Natural killer cell (primary cell): ENCODE data around the gene KIF6. TPM values are rescaled to one million over a fixed set of nuclear protein-coding genes. Genes with fewer than 3 reads are reported as not detected.

Source experiments
- ATAC-seq, 3 donors: fragments of 150-1000 bp in 2 of 3; fragments of 200-7000 bp in 1 of 3; cut with Tn5 transposase; 1 replicate in 1 of 3; 2 replicates in 2 of 3; pipeline ENCODE4 v1.10.0; 2021; ENCODE audit warnings: mild to moderate bottlenecking in 2 of 3, moderate library complexity in 2 of 3
- DNase-seq, 2 donors: peaks; one replicate each; pipeline versions ENCODE4 v3.0.0 to v3.0.0-alpha.2; 2013 to 2021; ENCODE audit warnings: mixed read lengths in 1 of 2
- H3K27ac ChIP-seq: one replicate; pipeline ENCODE4 v1.5.1; 2013; ENCODE audit warnings: mild to moderate bottlenecking, low read length
- H3K27me3 ChIP-seq: one replicate; pipeline ENCODE4 v1.6.1; 2013; ENCODE audit warnings: low read length; ENCODE audit not compliant: control insufficient read depth, insufficient read depth
- H3K36me3 ChIP-seq: one replicate; pipeline ENCODE4 v1.6.1; 2013; ENCODE audit warnings: low read length; ENCODE audit not compliant: control insufficient read depth, insufficient read depth
- H3K4me1 ChIP-seq: one replicate; pipeline ENCODE4 v1.6.1; 2013; ENCODE audit warnings: low read length; ENCODE audit not compliant: control insufficient read depth, insufficient read depth
- H3K4me3 ChIP-seq: one replicate; pipeline ENCODE4 v1.5.1; 2013; ENCODE audit warnings: low read length
- H3K9me3 ChIP-seq: one replicate; pipeline ENCODE4 v1.6.1; 2013; ENCODE audit warnings: low read length; ENCODE audit not compliant: control insufficient read depth, insufficient read depth
- H3K27ac Mint-ChIP-seq, 2 donors: one replicate each; pipeline ENCODE4 v1.8.0; 2022; ENCODE audit warnings: mild to moderate bottlenecking in 2 of 2, mixed read lengths in 2 of 2, moderate library complexity in 1 of 2
- H3K27me3 Mint-ChIP-seq, 2 donors: one replicate each; pipeline ENCODE4 v1.8.0; 2022; ENCODE audit warnings: low read depth in 2 of 2, mixed read lengths in 2 of 2
- H3K36me3 Mint-ChIP-seq: one replicate; pipeline ENCODE4 v1.8.0; 2022; ENCODE audit warnings: mixed read lengths
- H3K4me1 Mint-ChIP-seq, 2 donors: one replicate each; pipeline ENCODE4 v1.8.0; 2022; ENCODE audit warnings: mixed read lengths in 2 of 2
- H3K4me3 Mint-ChIP-seq: one replicate; pipeline ENCODE4 v1.8.0; 2022; ENCODE audit warnings: mild to moderate bottlenecking, moderate library complexity, mixed read lengths
- H3K9me3 Mint-ChIP-seq, 2 donors: one replicate each; pipeline ENCODE4 v1.8.0; 2022; ENCODE audit warnings: mixed read lengths in 2 of 2
- CTCF ChIP-seq: fragments of 200-600 bp; IDR thresholded peaks from one replicate; pipeline ENCODE4 v1.8.0; 2022; ENCODE audit warnings: antibody characterized with exemption
- WGBS: methylation state at CpG from one replicate; pipeline ENCODE4 v1.1.7; 2013; ENCODE audit warnings: missing lambda C conversion rate; ENCODE audit not compliant: insufficient coverage; 5-methylcytosine and 5-hydroxymethylcytosine counted together
- intact Hi-C: fragments of 100-400 bp; cut with micrococcal nuclease; formaldehyde crosslinking; loops from one replicate; pipeline ENCODE4 v1.14.2; 2022
- total RNA-seq, 4 donors: library from RNA; stranded (reverse); fragments of 120-200 nt in 1 of 4; gene quantifications; one replicate each; pipeline versions ENCODE4 v1.2.3 to v1.2.4, GENCODE V29; 2013 to 2022

Gene KIF6
- total RNA-seq, 3 donors from 2014 or later (not counting 1 experiment from before 2014, with no cell fraction given) = not detected

GRCh38 chr6:39608652-39609345 is 116.4 kb downstream of the KIF6 start:
- no peaks in the 10 kb centered on the region for H3K36me3 ChIP-seq
- H3K27me3 Mint-ChIP-seq = peaks cover 6 to 16% of the 10 kb centered on the region in 2 donors
- H3K27ac ChIP-seq = no peak overlapping the region
- H3K9me3 ChIP-seq = no peaks in the 10 kb centered on the region
- H3K4me3 ChIP-seq = no peak overlapping the region
- H3K9me3 Mint-ChIP-seq = no peaks in the 10 kb centered on the region
- 69% methylated on average over 7 of the region's 7 CpGs for WGBS
- H3K27me3 ChIP-seq = peaks cover 2% of the 10 kb centered on the region
- no peak overlapping the region for H3K27ac Mint-ChIP-seq
- TF ChIP-seq CTCF = no peak
- no peak overlapping the region for H3K4me3 Mint-ChIP-seq
- no peaks in the 10 kb centered on the region for H3K4me1 Mint-ChIP-seq
- H3K36me3 Mint-ChIP-seq = no peaks in the 10 kb centered on the region
- intact Hi-C loops = no loop called here
- no peaks in the 10 kb centered on the region for H3K4me1 ChIP-seq
- DNase-seq = no peak
- no peak for ATAC-seq

GRCh38 chr6:39602601-39603519 is 122.3 kb downstream of the KIF6 start:
- Mint-ChIP-seq H3K4me1 (no peaks in the 10 kb centered on the region), H3K27me3 (peaks cover 17 to 33% of the 10 kb centered on the region in 2 donors), H3K27ac (no peak overlapping the region), H3K36me3 (no peaks in the 10 kb centered on the region), H3K4me3 (no peak overlapping the region), H3K9me3 (no peaks in the 10 kb centered on the region)
- no peaks in the 10 kb centered on the region for H3K9me3 ChIP-seq
- WGBS = 91% methylated on average over 4 of the region's 4 CpGs
- H3K27ac ChIP-seq = no peak overlapping the region
- no peaks in the 10 kb centered on the region for H3K27me3 ChIP-seq
- intact Hi-C loops = no loop called here
- no peak for TF ChIP-seq CTCF
- DNase-seq (no peak), ATAC-seq (no peak)
- no peaks in the 10 kb centered on the region for H3K36me3 ChIP-seq
- no peaks in the 10 kb centered on the region for H3K4me1 ChIP-seq
- no peak overlapping the region for H3K4me3 ChIP-seq

GRCh38 chr6:39599973-39600372 is 125.2 kb downstream of the KIF6 start:
- no peak for DNase-seq
- no peaks in the 10 kb centered on the region for H3K27me3 ChIP-seq
- H3K4me3 Mint-ChIP-seq = no peak overlapping the region
- no peak for TF ChIP-seq CTCF
- H3K27me3 Mint-ChIP-seq = peaks cover 16 to 24% of the 10 kb centered on the region in 2 donors
- H3K27ac ChIP-seq = no peak overlapping the region
- no peaks in the 10 kb centered on the region for H3K36me3 ChIP-seq
- H3K27ac Mint-ChIP-seq = no peak overlapping the region
- no peak for ATAC-seq
- H3K9me3 Mint-ChIP-seq = no peaks in the 10 kb centered on the region
- no peaks in the 10 kb centered on the region for H3K4me1 Mint-ChIP-seq
- no peaks in the 10 kb centered on the region for H3K36me3 Mint-ChIP-seq
- no peaks in the 10 kb centered on the region for H3K4me1 ChIP-seq
- no peaks in the 10 kb centered on the region for H3K9me3 ChIP-seq
- intact Hi-C loops = no loop called here
- WGBS = 84% methylated on average over 2 of the region's 2 CpGs
- H3K4me3 ChIP-seq = no peak overlapping the region
